HuH-7.5 (cell line): ENCODE results near the gene CPA1.

Experiments
- DNase-seq: peaks from one replicate; pipeline ENCODE4 v3.0.0; 2011; ENCODE audit warnings: low spot score

The CPA1 gene

GRCh38 chr7:130379921-130380860 lies at the start of gene CPA1:
Gene CPA1, plus strand, starts transcription at chr7:130380494. Its CDS starts 27 bp downstream, at chr7:130380521.
- DNase-seq: no peak

- DNase-seq: no peak
Measured at GRCh38 chr7:130332259-130333053, 47.8 kb upstream of the CPA1 start.

GRCh38 chr7:130333832-130334231 lies 46.5 kb upstream of the CPA1 start:
- DNase-seq: no peak

GRCh38 chr7:130334274-130334673 lies 46.0 kb upstream of the CPA1 start:
- no peak for DNase-seq

- DNase-seq: no peak
Measured at GRCh38 chr7:130337410-130337971, 42.8 kb upstream of the CPA1 start.

- DNase-seq: no peak
Measured at GRCh38 chr7:130338233-130338632, 42.1 kb upstream of the CPA1 start.

GRCh38 chr7:130341882-130342281 lies 38.4 kb upstream of the CPA1 start:
- no peak for DNase-seq

- no peak for DNase-seq
Measured at GRCh38 chr7:130342701-130343380, 37.5 kb upstream of the CPA1 start.

- DNase-seq: no peak
Measured at GRCh38 chr7:130344271-130344866, 35.9 kb upstream of the CPA1 start, which contains the start of gene CPA5. Gene CPA5, plus strand, starts transcription at chr7:130344816. Its CDS starts 1,670 bp downstream, at chr7:130346486.

GRCh38 chr7:130345136-130345535 lies 35.2 kb upstream of the CPA1 start:
- DNase-seq: no peak

- no peak for DNase-seq
Measured at GRCh38 chr7:130345725-130346124, 34.6 kb upstream of the CPA1 start.

GRCh38 chr7:130346177-130346905 lies 34.0 kb upstream of the CPA1 start:
- DNase-seq: no peak

- DNase-seq: no peak
Measured at GRCh38 chr7:130346941-130347340, 33.4 kb upstream of the CPA1 start.

- DNase-seq: no peak
Measured at GRCh38 chr7:130349911-130350782, 30.1 kb upstream of the CPA1 start.

- no peak for DNase-seq
Measured at GRCh38 chr7:130350945-130351790, 29.1 kb upstream of the CPA1 start.

GRCh38 chr7:130351791-130352090 lies 28.6 kb upstream of the CPA1 start:
- no peak for DNase-seq

- no peak for DNase-seq
Measured at GRCh38 chr7:130352194-130353074, 27.9 kb upstream of the CPA1 start.

- DNase-seq: no peak
Measured at GRCh38 chr7:130353196-130353595, 27.1 kb upstream of the CPA1 start.
